Measurements from ENCODE around the gene DMD. TPM values are rescaled to one million over a fixed set of nuclear protein-coding genes. Genes with fewer than 3 reads are reported as not detected.

DMD gene
- total and polyA plus RNA-seq, 2 donors (not counting 1 experiment from before 2014, with no cell fraction given): 2.0 to 51.8 TPM

DNA sequence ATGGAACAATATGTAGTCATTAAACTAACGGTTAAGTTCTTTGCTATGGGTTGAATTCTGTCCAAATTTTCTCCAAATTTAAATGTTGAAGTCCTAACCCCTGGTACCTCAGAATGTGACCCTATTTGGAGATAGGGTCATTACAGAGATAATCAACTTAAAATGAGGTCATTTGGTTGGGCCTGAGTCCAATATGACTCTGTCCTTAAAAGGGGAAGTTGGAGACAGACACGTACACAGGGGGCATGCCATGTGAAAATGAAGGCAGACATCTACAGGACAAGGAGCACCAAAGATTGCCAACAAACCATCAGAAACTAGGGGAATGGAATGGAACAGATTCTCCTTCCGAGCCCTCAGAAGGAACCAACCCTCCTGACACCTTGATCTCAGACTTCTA, 1647.6 kb downstream of the DMD start:
- no peak overlapping the region for H3K9ac ChIP-seq (ENCODE audit: low read length)
- H3K36me3 ChIP-seq (replicated peaks in 1 of 2; ENCODE audit: control extremely low read depth in 1 of 2, control insufficient read depth in 1 of 2, extremely low read depth in 1 of 2, insufficient read depth in 2 of 2, low read length in 1 of 2): no peaks in the 10 kb centered on the region
- ATAC-seq (ENCODE audit: low read depth) (no peak), DNase-seq (no peak)
- H3K79me2 ChIP-seq (ENCODE audit: control insufficient read depth, insufficient read depth, low read length): no peaks in the 10 kb centered on the region
- H3K9me3 ChIP-seq (ENCODE audit: control extremely low read depth in 1 of 3, control insufficient read depth in 2 of 3, insufficient read depth in 1 of 3, low read length in 2 of 3): no peaks in the 10 kb centered on the region
- no peak overlapping the region for H3K27ac ChIP-seq (ENCODE audit: low read length in 2 of 2)
- H3K4me1 ChIP-seq (ENCODE audit: control insufficient read depth in 2 of 2, insufficient read depth in 2 of 2, low read length in 2 of 2): no peaks in the 10 kb centered on the region
- no peak overlapping the region for H3K4me3 ChIP-seq (ENCODE audit: control extremely low read depth in 1 of 5, extremely low read depth in 1 of 5, insufficient read depth in 1 of 5, low read depth in 2 of 5, low read length in 4 of 5)
- Mint-ChIP-seq H3K27ac (no peak overlapping the region), H3K27me3 (no peaks in the 10 kb centered on the region), H3K9me3 (ENCODE audit: insufficient read depth) (no peaks in the 10 kb centered on the region), H3K4me3 (no peak overlapping the region), H3K4me1 (no peaks in the 10 kb centered on the region)
- intact Hi-C loops (cut with micrococcal nuclease): no loop called here
- ChIA-PET CTCF (no interaction called here), POLR2A (no interaction called here)
- no peak for TF ChIP-seq EZH2 (IDR thresholded peaks at IDR 0.05; ENCODE audit: borderline replicate concordance, insufficient read depth, low read depth, low read length, poor library complexity, severe bottlenecking)
- TF ChIP-seq, protein P1, sequence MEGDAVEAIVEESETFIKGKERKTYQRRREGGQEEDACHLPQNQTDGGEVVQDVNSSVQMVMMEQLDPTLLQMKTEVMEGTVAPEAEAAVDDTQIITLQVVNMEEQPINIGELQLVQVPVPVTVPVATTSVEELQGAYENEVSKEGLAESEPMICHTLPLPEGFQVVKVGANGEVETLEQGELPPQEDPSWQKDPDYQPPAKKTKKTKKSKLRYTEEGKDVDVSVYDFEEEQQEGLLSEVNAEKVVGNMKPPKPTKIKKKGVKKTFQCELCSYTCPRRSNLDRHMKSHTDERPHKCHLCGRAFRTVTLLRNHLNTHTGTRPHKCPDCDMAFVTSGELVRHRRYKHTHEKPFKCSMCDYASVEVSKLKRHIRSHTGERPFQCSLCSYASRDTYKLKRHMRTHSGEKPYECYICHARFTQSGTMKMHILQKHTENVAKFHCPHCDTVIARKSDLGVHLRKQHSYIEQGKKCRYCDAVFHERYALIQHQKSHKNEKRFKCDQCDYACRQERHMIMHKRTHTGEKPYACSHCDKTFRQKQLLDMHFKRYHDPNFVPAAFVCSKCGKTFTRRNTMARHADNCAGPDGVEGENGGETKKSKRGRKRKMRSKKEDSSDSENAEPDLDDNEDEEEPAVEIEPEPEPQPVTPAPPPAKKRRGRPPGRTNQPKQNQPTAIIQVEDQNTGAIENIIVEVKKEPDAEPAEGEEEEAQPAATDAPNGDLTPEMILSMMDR (IDR thresholded peaks at IDR 0.05): no peak
- H4K20me1 ChIP-seq (ENCODE audit: control insufficient read depth, insufficient read depth, low read length, poor library complexity, severe bottlenecking): no peaks in the 10 kb centered on the region
- H3K4me2 ChIP-seq (replicated peaks; ENCODE audit: low read depth, low read length, poor library complexity, severe bottlenecking): no peak overlapping the region
- WGBS (ENCODE audit: insufficient coverage): no CpG with 5 or more reads among the region's 3 CpGs
- H2AFZ ChIP-seq (ENCODE audit: insufficient read depth, low read depth, low read length, poor library complexity, severe bottlenecking): no peak overlapping the region
- no peaks in the 10 kb centered on the region for H3K27me3 ChIP-seq (replicated peaks in 1 of 4; ENCODE audit: control extremely low read depth in 1 of 4, control insufficient read depth in 3 of 4, insufficient read depth in 4 of 4, low read length in 3 of 4)

DNA sequence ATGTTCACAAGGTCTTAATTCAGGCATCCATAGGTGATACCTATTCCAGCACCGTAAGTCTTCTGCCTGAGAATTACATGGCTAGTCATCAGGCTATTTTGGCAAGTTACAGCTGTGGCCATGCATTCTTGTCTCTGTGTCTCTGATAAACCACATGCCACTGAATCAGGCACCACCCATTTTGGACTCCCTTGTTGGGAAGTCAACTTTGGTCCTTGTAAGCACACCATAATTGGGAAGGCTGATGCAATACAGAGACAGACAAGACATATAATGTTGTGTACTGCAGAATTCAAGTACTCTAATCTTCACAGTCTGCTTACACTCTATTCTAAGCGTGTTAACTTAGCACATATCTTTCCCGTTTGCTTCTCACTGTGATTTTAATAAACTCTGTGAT, 1655.8 kb downstream of the DMD start:
- intact Hi-C loops (cut with micrococcal nuclease): no loop called here
- TF ChIP-seq EZH2 (IDR thresholded peaks at IDR 0.05; ENCODE audit: borderline replicate concordance, insufficient read depth, low read depth, low read length, poor library complexity, severe bottlenecking): no peak
- TF ChIP-seq, protein P1 (IDR thresholded peaks at IDR 0.05): no peak
- CTCF ChIA-PET: no interaction called here

More for the DNA sequence above, 1655.8 kb downstream of the DMD start:
- Histone ChIP-seq H3K27ac (ENCODE audit: low read length in 2 of 2) (no peak overlapping the region), H3K9me3 (ENCODE audit: control extremely low read depth in 1 of 3, control insufficient read depth in 2 of 3, insufficient read depth in 1 of 3, low read length in 2 of 3) (no peaks in the 10 kb centered on the region), H3K79me2 (ENCODE audit: control insufficient read depth, insufficient read depth, low read length) (no peaks in the 10 kb centered on the region), H4K20me1 (ENCODE audit: control insufficient read depth, insufficient read depth, low read length, poor library complexity, severe bottlenecking) (no peaks in the 10 kb centered on the region), H3K4me3 (ENCODE audit: control extremely low read depth in 1 of 5, extremely low read depth in 1 of 5, insufficient read depth in 1 of 5, low read depth in 2 of 5, low read length in 4 of 5) (no peak overlapping the region), H3K9ac (ENCODE audit: low read length) (no peak overlapping the region), H3K4me1 (ENCODE audit: control insufficient read depth in 2 of 2, insufficient read depth in 2 of 2, low read length in 2 of 2) (no peaks in the 10 kb centered on the region), H2AFZ (ENCODE audit: insufficient read depth, low read depth, low read length, poor library complexity, severe bottlenecking) (no peak overlapping the region), H3K27me3 (replicated peaks in 1 of 4; ENCODE audit: control extremely low read depth in 1 of 4, control insufficient read depth in 3 of 4, insufficient read depth in 4 of 4, low read length in 3 of 4) (no peaks in the 10 kb centered on the region), H3K36me3 (replicated peaks in 1 of 2; ENCODE audit: control extremely low read depth in 1 of 2, control insufficient read depth in 1 of 2, extremely low read depth in 1 of 2, insufficient read depth in 2 of 2, low read length in 1 of 2) (no peaks in the 10 kb centered on the region), H3K4me2 (replicated peaks; ENCODE audit: low read depth, low read length, poor library complexity, severe bottlenecking) (no peak overlapping the region)
- POLR2A ChIA-PET: no interaction called here
- H3K4me3 Mint-ChIP-seq: no peak overlapping the region
- DNase-seq (no peak), ATAC-seq (ENCODE audit: low read depth) (no peak)
- no peaks in the 10 kb centered on the region for H3K4me1 Mint-ChIP-seq
- no peak overlapping the region for H3K27ac Mint-ChIP-seq
- no peaks in the 10 kb centered on the region for H3K27me3 Mint-ChIP-seq
- WGBS (ENCODE audit: insufficient coverage): 100% methylated on average over 1 of the region's 3 CpGs
- no peaks in the 10 kb centered on the region for H3K9me3 Mint-ChIP-seq (ENCODE audit: insufficient read depth)
